Astrocyte of the spinal cord (primary cell): ENCODE data around the gene ACSM2A.
"Not testable (repeated sequence)": the region's sequence is repeated elsewhere in the genome, so short reads cannot be mapped to it uniquely, and the experiment has no call there.

Source experiments
- DNase-seq: peaks from one replicate; pipeline ENCODE4 v3.0.0; 2011; ENCODE audit warnings: low read depth, low spot score
- H3K4me3 ChIP-seq: 2 replicates; pipeline ENCODE4 v1.5.1; 2011; ENCODE audit warnings: low read depth, mild to moderate bottlenecking, low read length, moderate library complexity
- in situ Hi-C: cut with HindIII; loops from 2 replicates; pipeline ENCODE4 v1.10.0; 2017; ENCODE audit warnings: low sequenced_read_pairs
- TF ChIP-seq, protein P1 (sequence below): IDR thresholded peaks from 2 replicates; pipeline ENCODE4 v1.5.1; 2012; ENCODE audit warnings: low read depth, mild to moderate bottlenecking, low read length, inconsistent platforms

ACSM2A gene

DNA sequence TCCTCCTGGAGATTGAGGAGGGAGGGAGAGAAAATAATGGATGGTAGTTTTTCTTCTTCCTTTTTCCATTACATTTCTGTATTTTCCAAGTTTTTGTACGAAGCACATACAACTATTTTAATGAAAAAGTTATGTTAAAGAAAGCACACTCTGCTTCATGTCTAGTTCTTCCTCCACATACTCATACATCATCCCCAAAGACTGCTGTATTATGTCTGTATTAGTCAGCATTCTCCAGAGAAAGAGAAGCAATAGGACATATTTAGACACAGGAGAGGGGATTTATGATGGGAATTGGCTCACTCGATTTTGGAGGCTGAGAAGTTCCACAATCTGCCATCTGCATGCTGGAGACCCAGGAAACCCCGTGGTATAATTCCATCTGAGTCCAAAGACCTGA is 10.1 kb upstream of the ACSM2A start:
- no peak for DNase-seq

DNA sequence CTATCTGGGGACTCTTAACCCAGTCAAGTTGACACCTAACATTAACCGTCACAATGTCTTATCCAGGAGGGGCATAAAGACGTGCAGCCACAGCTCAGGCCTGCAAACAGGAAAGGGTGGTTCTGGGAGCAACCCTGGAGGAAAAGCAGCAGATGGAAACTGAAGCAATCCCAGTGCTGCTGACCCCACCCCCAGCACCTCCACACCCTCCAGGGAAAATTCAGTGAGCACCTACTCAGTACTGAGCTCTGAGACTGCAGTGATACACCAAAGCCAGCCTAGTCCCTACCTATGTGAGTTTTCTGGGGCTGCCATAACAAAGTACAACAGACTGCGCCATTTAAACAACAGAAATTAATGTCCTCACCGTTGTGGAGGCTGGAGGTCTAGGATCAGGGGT is 9.5 kb upstream of the ACSM2A start:
- in situ Hi-C loops, H3K4me3 ChIP-seq, DNase-seq: not testable (repeated sequence)

More for the DNA sequence above, 10.1 kb upstream of the ACSM2A start:
- in situ Hi-C loops = no loop called here
- TF ChIP-seq, protein P1, sequence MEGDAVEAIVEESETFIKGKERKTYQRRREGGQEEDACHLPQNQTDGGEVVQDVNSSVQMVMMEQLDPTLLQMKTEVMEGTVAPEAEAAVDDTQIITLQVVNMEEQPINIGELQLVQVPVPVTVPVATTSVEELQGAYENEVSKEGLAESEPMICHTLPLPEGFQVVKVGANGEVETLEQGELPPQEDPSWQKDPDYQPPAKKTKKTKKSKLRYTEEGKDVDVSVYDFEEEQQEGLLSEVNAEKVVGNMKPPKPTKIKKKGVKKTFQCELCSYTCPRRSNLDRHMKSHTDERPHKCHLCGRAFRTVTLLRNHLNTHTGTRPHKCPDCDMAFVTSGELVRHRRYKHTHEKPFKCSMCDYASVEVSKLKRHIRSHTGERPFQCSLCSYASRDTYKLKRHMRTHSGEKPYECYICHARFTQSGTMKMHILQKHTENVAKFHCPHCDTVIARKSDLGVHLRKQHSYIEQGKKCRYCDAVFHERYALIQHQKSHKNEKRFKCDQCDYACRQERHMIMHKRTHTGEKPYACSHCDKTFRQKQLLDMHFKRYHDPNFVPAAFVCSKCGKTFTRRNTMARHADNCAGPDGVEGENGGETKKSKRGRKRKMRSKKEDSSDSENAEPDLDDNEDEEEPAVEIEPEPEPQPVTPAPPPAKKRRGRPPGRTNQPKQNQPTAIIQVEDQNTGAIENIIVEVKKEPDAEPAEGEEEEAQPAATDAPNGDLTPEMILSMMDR = no peak
- H3K4me3 ChIP-seq = no peak overlapping the region

DNA sequence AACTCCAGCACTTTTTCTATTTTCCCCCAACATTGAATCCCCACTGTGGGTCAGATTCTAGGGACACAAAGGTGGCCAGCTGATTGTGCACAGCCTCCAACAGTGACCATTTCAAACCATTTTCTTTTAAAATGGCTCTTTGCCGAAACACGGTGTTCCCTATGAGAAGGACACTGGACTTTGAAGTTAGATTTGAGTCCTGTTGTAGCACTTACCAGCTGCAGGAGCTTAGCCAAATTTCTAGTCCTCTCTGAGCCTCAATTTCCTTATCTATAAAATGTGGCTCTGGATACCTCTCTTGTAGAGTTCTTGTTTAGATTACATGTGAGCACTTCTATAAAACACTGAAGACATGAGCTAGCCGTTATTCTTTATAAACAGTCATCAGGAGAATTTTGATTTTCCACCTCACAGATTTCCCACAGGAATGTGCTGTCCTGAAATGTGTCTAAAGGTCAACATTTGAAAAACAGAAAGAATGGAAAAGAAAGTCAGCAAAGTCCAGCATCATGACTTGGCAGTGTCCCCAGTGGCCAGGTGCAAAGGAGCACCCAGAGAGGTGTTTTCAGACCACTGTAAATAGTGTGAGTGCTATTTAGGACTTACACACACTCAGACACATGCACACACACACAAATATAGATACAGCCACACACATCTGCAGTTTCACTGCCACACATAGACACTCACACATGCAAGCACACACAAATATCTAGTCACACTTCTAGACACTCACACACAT is 4.5 kb upstream of the ACSM2A start:
- DNase-seq, H3K4me3 ChIP-seq, in situ Hi-C loops: not testable (repeated sequence)

DNA sequence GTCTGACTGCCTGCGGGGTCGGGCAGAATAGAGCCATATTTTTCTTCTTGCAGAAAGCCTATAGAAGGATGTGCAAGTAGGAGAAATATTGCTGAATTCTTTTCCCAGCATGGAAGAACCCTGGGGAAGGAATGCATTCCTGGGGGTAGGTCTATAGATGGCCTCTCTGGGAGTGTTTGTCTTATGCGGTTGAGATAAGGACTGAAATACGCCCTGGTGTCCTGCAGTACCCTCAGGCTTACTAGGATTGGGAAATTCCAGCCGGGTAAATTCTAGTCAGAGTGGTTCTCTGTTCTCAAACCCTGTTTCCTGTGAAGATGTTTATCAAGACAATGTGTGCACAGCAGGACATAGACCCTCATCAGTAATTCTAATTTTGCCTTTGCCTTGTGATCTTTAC is 2.3 kb downstream of the ACSM2A start:
- in situ Hi-C loops, DNase-seq, H3K4me3 ChIP-seq: not testable (repeated sequence)

DNA sequence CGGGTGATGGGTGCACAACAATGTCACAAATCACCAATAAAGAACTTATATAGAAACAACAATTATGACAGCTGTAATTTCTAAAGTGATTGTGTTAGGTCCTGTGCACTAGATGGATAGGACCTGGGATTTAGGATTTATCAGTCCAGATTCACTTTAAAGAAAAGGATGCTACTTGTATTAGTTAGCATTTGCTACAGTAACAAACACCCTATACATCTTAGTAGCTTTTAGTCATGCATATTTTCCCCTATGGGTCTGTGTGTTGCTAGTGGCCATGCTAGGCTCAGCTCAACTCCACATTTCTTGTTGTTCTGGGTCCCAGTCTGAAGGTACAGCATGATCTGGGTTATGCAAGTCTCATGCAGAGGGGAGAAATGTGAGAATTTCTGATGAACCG is 7.9 kb downstream of the ACSM2A start:
- H3K4me3 ChIP-seq, in situ Hi-C loops, DNase-seq: not testable (repeated sequence)

DNA sequence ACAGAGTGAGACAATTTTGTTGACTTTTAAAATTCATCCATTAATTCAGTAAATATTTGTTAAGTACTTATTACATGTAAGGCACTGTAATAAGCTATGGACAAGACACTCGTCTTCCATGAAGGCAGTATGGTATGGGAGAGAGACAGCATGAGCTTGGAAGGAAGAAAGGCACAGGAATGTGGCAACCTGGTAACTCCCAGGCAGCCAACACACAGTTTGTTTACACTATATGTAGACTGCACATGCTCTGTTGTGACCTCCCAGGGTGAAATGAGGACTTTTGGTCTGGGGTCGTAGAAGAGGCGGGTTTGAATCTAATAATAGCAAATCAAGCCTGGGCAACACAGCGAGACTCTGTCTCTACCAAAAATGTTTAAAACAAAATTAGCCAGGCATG is 9.0 kb downstream of the ACSM2A start:
- DNase-seq, in situ Hi-C loops: not testable (repeated sequence)

DNA sequence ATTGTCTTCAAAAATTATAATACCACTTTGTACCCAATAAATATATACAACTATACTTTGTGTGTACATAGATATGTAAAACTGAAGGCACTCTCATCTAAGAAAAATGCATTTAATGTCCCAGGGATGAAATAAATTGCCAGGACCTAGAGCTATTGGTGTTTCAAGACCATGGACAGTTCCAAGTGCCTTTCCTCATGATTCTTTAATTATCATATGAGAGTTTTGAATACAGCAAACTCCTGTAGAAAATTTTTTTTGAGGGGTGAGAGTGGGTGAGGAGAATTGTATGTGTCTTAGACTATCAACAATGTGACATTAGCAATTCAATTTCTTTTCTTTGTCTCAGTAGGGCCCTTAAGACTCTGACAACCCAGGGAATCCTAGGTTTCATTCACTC is 17.6 kb downstream of the ACSM2A start:
- H3K4me3 ChIP-seq, in situ Hi-C loops, DNase-seq: not testable (repeated sequence)

More for the DNA sequence above, 9.0 kb downstream of the ACSM2A start:
- not testable (repeated sequence) for H3K4me3 ChIP-seq

DNA sequence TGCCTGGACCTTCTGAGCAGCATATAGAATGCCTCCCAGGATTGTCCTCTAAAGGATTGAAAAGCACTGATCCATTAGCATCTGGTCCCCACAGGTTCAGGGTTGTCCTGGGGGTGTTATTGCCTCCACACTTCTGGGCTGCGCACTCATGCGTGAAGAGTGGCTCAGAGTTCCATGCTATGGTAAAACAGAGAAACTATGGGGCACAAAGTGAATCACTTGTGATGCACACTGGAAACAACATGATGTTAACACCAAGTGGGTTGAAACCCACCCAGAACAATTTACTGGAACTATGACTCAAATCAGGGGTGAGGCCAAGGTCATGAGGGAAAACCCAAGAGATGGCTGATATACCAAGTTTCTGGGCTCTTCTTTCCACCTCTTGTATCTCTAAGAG is 18.6 kb downstream of the ACSM2A start:
- H3K4me3 ChIP-seq, DNase-seq, in situ Hi-C loops: not testable (repeated sequence)

DNA sequence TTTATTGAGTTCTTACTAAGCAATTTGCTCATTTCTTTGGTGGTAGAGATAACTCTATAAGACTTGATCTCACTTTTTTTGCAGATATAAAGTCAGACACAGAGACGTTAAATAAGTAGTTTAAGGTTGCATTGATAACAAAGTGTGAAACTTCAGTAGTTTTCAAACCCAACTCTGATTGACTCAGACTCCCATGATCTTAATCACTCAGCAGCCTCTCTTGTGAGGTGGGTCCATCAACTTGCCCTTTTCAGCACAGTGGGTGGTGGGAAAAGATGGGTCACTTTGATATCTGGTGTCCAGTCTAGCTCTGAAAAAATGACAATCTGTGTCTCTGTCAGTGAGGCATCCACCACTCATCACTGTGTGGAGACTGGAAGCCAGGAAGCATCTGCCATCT is 19.4 kb downstream of the ACSM2A start:
- in situ Hi-C loops, H3K4me3 ChIP-seq, DNase-seq: not testable (repeated sequence)

DNA sequence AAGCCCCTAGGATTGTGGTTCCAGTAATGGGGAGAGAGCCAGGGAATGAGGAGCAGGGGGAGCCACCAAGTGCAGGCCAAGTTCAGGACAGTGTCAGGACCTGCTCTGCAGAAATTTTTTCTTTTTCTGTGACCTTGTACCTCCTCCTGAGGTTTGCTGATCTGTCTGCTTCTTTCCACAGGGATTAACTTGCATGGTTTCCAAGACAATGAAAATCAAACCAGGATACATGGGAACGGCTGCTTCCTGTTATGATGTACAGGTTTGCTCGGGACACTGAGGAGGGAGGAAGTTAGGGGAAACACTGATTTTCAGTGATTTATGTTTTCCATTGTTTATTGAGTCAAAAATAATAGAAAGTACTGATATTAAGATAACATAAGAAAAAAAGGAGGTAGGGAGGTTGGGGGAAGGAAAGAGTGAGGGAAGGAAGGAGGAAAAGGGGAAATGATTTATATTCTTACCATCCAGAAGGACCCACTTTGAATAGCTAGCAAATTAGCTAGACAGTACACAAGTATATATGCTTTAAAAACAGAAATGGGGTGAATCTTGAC is 25.9 kb downstream of the ACSM2A start:
- H3K4me3 ChIP-seq, DNase-seq, in situ Hi-C loops: not testable (repeated sequence)

DNA sequence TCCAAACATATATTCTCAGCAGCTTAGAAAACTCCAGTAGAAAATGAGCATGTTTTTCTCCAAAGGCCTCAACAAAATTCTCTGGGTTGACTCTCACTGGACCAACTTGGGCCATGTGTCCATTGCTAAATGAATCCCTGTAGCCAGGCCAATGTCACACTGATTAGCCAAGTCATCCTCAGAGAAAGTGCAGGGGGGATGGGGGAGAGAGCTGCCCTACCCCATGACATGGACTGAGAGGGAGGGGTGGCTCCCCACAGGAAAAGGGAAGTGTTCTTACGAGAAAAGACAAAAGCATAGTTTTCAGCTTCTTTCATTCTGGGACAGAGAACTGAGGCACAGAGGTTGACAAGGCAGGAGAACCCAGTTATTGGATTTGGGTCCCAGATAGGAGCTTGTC is 32.7 kb downstream of the ACSM2A start:
- DNase-seq, H3K4me3 ChIP-seq, in situ Hi-C loops: not testable (repeated sequence)

DNA sequence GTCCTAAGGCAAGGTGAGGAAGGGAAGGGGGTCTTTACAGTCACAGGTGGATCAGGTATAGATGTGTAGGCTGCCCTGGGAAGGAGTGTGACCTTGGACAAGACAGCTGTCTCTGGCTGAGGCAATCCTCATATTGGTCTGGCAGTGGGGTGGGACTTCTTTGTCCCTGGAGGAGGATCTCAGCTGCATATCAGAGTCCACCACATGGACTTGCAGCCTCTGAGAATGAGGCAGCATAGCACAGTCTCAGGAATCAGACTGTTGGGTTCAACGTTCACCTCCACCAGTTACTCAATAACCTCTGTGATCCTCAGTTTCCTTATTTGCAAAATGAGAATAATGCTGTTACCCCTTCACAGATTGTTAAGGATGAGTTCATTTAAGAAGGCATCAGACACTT is 33.4 kb downstream of the ACSM2A start:
- TF ChIP-seq, protein P1 = no peak
- H3K4me3 ChIP-seq = no peak overlapping the region
- no peak for DNase-seq
- in situ Hi-C loops = no loop called here
